Spleen (tissue), 11 donors: ENCODE data around the gene R3HCC1L. TPM values are rescaled to one million over a fixed set of nuclear protein-coding genes. Genes with fewer than 3 reads are reported as not detected.

ENCODE experiments used
- DNase-seq: peaks from one replicate; pipeline ENCODE4 v3.0.0-alpha.2; 2020
- H3K27ac ChIP-seq, 8 donors: fragments of 200-600 bp; sonication (generic) in 7 of 8; 1 replicate in 4 of 8; 2 replicates in 4 of 8; pipeline versions ENCODE4 v1.5.0 to v1.8.0; 2016 to 2021; ENCODE audit warnings: inconsistent platforms in 4 of 8, mild to moderate bottlenecking in 4 of 8, moderate library complexity in 1 of 8
- H3K27me3 ChIP-seq, 7 donors: fragments of 200-600 bp; sonication (generic) in 6 of 7; replicated peaks in 1 of 7; 1 replicate in 4 of 7; 2 replicates in 3 of 7; pipeline versions ENCODE4 v1.5.0 to v1.8.0; 2016 to 2021; ENCODE audit warnings: inconsistent platforms in 3 of 7, mild to moderate bottlenecking in 1 of 7
- H3K36me3 ChIP-seq, 6 donors: fragments of 200-600 bp; sonication (generic) in 5 of 6; 1 replicate in 4 of 6; 2 replicates in 2 of 6; pipeline versions ENCODE4 v1.5.0 to v1.8.0; 2016 to 2021; ENCODE audit warnings: inconsistent platforms in 2 of 6
- H3K4me1 ChIP-seq, 6 donors: fragments of 200-600 bp; sonication (generic) in 5 of 6; 1 replicate in 3 of 6; 2 replicates in 3 of 6; pipeline versions ENCODE4 v1.5.0 to v1.8.0; 2016 to 2021; ENCODE audit warnings: inconsistent platforms in 3 of 6
- H3K4me3 ChIP-seq, 8 donors: fragments of 200-600 bp; sonication (generic) in 7 of 8; 1 replicate in 4 of 8; 2 replicates in 4 of 8; pipeline versions ENCODE4 v1.5.0 to v1.8.0; 2016 to 2021; ENCODE audit warnings: inconsistent platforms in 4 of 8, mild to moderate bottlenecking in 4 of 8, moderate library complexity in 2 of 8
- H3K9me3 ChIP-seq, 8 donors: fragments of 200-600 bp; sonication (generic) in 7 of 8; 1 replicate in 4 of 8; 2 replicates in 4 of 8; pipeline versions ENCODE4 v1.5.0 to v1.8.0; 2016 to 2021; ENCODE audit warnings: inconsistent platforms in 4 of 8
- POLR2A ChIP-seq, 3 donors: fragments of 450-650 bp; IDR thresholded peaks; one replicate each; pipeline ENCODE4 v1.5.1; 2017; ENCODE audit warnings: antibody characterized with exemption in 3 of 3, mild to moderate bottlenecking in 1 of 3
- POLR2AphosphoS5 ChIP-seq, 3 donors: sonication (generic); formaldehyde crosslinking; IDR thresholded peaks; one replicate each; pipeline ENCODE4 v1.5.1; 2017; ENCODE audit warnings: antibody characterized with exemption in 3 of 3
- WGBS, 5 donors: extraction: QIAGEN DNeasy Blood & Tissue Kit in 3 of 5; methylation state at CpG; one replicate each; pipeline versions ENCODE4 v1.1.5 to v1.1.7; 2013 to 2018; 5-methylcytosine and 5-hydroxymethylcytosine counted together
- intact Hi-C: fragments of 100-400 bp; cut with DNase I; formaldehyde crosslinking; loops from one replicate; pipeline ENCODE4 v1.15.0; 2023; ENCODE audit warnings: low total_unique reads
- polyA plus RNA-seq, 3 donors: library from polyadenylated mRNA; stranded (reverse); fragments of 200-250 nt; gene quantifications; one replicate each; pipeline ENCODE4 v1.2.1, GENCODE V29; 2013
- total RNA-seq, 7 donors: library from RNA; depleted of rRNA in 3 of 7; stranded (reverse); fragments of >200 nt in 3 of 7; fragmentation: NEBNext Ultra II Directional in 4 of 7; extraction: Animal tissue kit (Norgen Biotek cat#: 25700) in 4 of 7; gene quantifications; one replicate each; pipeline versions ENCODE4 v1.1.0 to v1.2.1, GENCODE V29; 2016 to 2021
- TF ChIP-seq, protein P1 (sequence below), 11 experiments: fragments of 200-600 bp in 7 of 11; fragments of 450-650 bp in 4 of 11; sonication (generic) in 4 of 11; IDR thresholded peaks in 8 of 11; conservative IDR thresholded peaks in 3 of 11; 1 replicate in 7 of 11; 2 replicates in 4 of 11; pipeline versions ENCODE4 v1.4.0 to v1.8.0; 2016 to 2021; ENCODE audit warnings: antibody characterized with exemption in 11 of 11, inconsistent platforms in 4 of 11, mild to moderate bottlenecking in 1 of 11
- donor health status: healthy with polysubstance abuse.
- donor health status: DM: no; HTN: no; CAD: no; lungs with moderate emphysema.
- donor health status: DM: no; HTN: no; CAD: no.
- donor health status: Bipolar disorder and iron deficiency.
- donor health status: healthy.
- donor health status: DM: no; HTN: no; CAD: no.
- donor health status: DM: yes; HTN: yes; CAD: no.

The R3HCC1L gene
- total and polyA plus RNA-seq, 10 donors, result 9.0 to 21.2 (median 18.5) TPM

DNA sequence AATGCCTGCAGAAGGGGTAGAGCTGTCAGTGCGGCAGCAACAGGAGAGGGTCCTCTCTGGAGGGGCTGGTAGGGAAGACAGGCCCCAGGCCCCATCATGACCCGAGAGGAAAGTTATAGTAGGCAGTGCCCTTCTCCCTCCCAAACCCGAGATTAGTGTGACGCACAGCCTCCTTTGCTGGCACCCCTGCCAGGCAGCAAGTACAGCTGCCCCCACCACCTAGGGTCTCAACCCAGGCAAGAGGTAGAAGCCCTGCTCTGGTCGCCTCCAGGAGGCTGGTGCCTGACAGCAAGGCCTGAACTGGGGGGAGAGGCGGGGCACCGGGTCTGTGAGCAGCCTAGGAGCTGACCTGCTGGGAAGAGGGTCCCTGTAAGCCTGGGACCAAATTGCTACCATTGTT lies 118.0 kb downstream of the R3HCC1L start:
- no peak overlapping the region for H3K4me3 ChIP-seq
- DNase-seq, result no peak
- 94 to 98% (median 96%) methylated on average over 5 to 7 of the region's 7 CpGs for WGBS, 5 donors
- peaks cover 0 to 83% (median 25%) of the 10 kb centered on the region in 6 donors for H3K36me3 ChIP-seq
- peaks cover 0 to 4% (median 0%) of the 10 kb centered on the region in 6 donors for H3K4me1 ChIP-seq
- no peaks in the 10 kb centered on the region for H3K9me3 ChIP-seq
- H3K27ac ChIP-seq, result no peak overlapping the region
- H3K27me3 ChIP-seq, result no peaks in the 10 kb centered on the region
- intact Hi-C loops, result no loop called here
- TF ChIP-seq POLR2A (IDR thresholded peaks at IDR 0.05), result no peak
- TF ChIP-seq POLR2AphosphoS5 (IDR thresholded peaks at IDR 0.05), result peak; percentile 8 to 50 (median 9)
- TF ChIP-seq, protein P1, sequence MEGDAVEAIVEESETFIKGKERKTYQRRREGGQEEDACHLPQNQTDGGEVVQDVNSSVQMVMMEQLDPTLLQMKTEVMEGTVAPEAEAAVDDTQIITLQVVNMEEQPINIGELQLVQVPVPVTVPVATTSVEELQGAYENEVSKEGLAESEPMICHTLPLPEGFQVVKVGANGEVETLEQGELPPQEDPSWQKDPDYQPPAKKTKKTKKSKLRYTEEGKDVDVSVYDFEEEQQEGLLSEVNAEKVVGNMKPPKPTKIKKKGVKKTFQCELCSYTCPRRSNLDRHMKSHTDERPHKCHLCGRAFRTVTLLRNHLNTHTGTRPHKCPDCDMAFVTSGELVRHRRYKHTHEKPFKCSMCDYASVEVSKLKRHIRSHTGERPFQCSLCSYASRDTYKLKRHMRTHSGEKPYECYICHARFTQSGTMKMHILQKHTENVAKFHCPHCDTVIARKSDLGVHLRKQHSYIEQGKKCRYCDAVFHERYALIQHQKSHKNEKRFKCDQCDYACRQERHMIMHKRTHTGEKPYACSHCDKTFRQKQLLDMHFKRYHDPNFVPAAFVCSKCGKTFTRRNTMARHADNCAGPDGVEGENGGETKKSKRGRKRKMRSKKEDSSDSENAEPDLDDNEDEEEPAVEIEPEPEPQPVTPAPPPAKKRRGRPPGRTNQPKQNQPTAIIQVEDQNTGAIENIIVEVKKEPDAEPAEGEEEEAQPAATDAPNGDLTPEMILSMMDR (IDR thresholded peaks at IDR 0.05 in 8 of 11, conservative IDR thresholded peaks at IDR 0.05 in 3 of 11), result no peak

DNA sequence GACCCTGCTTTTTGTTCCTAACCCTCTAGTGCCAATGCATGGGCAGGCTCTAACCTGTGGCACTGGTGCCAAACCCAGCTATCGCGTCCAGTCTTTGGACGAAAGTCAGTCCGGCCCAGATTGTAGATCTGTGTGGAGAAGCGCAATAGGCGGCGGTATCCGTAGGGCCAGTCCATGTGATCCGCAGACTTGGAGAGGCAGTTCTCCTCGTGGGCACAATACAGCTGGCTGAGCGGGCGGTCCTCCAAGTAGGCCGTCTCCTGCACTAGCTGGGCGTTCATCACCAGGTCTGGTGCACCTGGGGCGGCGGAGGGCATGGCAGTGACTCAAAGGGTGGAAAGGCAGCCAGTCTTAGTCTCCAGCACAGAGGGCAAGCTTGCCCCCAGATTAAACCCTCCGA lies 119.0 kb downstream of the R3HCC1L start:
- peaks cover 0 to 4% (median 0%) of the 10 kb centered on the region in 6 donors for H3K4me1 ChIP-seq
- TF ChIP-seq, protein P1 (IDR thresholded peaks at IDR 0.05 in 8 of 11, conservative IDR thresholded peaks at IDR 0.05 in 3 of 11), result no peak
- peak in 2 of 3 donors; percentile 18 to 33 for TF ChIP-seq POLR2AphosphoS5 (IDR thresholded peaks at IDR 0.05)
- no peak for TF ChIP-seq POLR2A (IDR thresholded peaks at IDR 0.05)
- peaks cover 0 to 82% (median 16%) of the 10 kb centered on the region in 6 donors for H3K36me3 ChIP-seq
- WGBS, 5 donors, result 88 to 97% (median 95%) methylated on average over 12 to 17 of the region's 17 CpGs
- DNase-seq, result peak; percentile 68
- no peak overlapping the region for H3K4me3 ChIP-seq
- H3K27me3 ChIP-seq, result no peaks in the 10 kb centered on the region
- H3K9me3 ChIP-seq, result no peaks in the 10 kb centered on the region
- intact Hi-C loops, result no loop called here
- no peak overlapping the region for H3K27ac ChIP-seq

DNA sequence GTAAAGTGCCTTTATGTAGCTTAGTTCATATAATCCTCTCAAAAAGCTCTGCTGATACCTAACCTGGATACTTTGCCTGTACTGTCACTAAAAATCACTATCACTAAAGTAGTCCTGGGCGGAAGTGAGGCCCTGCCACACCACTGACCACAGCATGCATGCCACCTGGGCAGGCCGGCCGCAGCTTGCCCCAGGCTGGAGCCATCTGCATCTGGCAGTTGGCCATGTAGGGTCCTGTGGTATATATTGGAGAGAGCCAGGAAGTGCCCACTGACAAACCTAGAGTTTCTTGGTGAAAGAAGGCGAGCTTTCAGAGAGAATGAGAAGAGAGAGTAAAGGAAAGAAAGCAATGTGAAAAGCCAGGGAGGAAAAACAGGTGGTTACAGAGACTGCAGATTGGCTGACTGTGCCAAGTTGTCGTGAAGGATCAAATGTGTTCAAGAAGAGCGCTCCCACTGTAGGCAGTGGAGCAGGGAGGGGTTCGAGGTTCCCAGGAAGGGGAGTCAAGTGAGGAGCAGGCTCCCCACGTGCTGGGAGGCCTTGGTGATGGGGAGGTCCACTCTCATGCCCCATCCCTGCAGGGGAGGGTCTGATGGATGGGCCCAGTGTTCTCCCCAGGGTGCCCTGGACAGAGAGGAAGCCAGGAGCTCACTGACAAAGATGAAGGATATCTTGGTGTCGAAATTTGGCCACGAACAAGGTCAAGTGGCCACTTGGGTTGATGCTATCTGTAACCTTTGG lies 119.9 kb downstream of the R3HCC1L start:
- 67 to 82% (median 80%) methylated on average over 10 of the region's 10 CpGs for WGBS, 5 donors
- intact Hi-C loops, result no loop called here
- no peak overlapping the region for H3K27ac ChIP-seq
- H3K4me3 ChIP-seq, result no peak overlapping the region
- H3K9me3 ChIP-seq, result no peaks in the 10 kb centered on the region
- H3K36me3 ChIP-seq, result peaks cover 0 to 73% (median 11%) of the 10 kb centered on the region in 6 donors
- TF ChIP-seq POLR2AphosphoS5 (IDR thresholded peaks at IDR 0.05), result peak; percentile 25 to 39 (median 25)
- TF ChIP-seq POLR2A (IDR thresholded peaks at IDR 0.05), result no peak
- H3K27me3 ChIP-seq, result no peaks in the 10 kb centered on the region
- no peak for DNase-seq
- H3K4me1 ChIP-seq, result peaks cover 0 to 6% (median 0%) of the 10 kb centered on the region in 6 donors

DNA sequence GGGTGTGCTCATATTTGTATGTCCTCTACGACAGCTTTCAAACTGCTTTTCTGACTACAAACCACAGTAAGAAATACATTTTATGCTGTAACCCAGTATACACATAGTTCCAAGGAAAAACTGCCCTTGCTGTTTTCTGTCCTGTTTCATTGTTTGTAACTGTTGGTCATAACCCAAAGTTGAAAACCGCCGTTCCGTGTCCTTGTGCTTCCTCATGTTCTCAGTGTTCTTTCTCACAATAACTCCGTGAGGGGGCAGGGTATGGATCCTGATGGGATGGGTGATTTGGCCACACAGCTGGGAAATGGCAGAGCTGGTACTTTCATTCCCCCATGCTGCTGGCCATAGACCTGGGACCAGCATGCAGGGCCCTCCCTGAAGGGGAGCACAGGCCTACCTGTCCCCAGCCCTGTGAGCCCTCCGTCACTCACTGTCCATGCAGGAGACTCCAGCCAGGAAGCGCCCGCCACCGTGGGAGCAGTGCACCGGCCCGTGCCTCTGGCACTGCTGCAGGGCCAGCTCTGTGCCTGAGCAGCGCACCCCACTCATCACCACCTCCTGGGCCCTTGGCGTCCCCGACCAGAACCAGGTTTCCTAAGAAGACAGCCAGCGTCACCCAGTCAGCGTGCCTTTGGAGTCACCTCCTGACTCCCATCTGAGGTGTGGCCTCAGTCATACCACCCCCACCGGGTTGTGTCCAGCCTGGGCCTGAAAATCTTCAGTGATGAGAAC lies 120.9 kb downstream of the R3HCC1L start:
- Histone ChIP-seq H3K27me3 (no peaks in the 10 kb centered on the region), H3K27ac (no peak overlapping the region), H3K4me3 (no peak overlapping the region), H3K36me3 (peaks cover 0 to 64% (median 9%) of the 10 kb centered on the region in 6 donors), H3K9me3 (no peaks in the 10 kb centered on the region), H3K4me1 (peaks cover 0 to 15% (median 0%) of the 10 kb centered on the region in 6 donors)
- DNase-seq, result peak; percentile 72
- intact Hi-C loops, result no loop called here
- WGBS, 5 donors, result 85 to 97% (median 89%) methylated on average over 15 to 17 of the region's 17 CpGs
- TF ChIP-seq, protein P1 (IDR thresholded peaks at IDR 0.05 in 8 of 11, conservative IDR thresholded peaks at IDR 0.05 in 3 of 11), result no peak
- TF ChIP-seq POLR2A (IDR thresholded peaks at IDR 0.05), result no peak
- no peak for TF ChIP-seq POLR2AphosphoS5 (IDR thresholded peaks at IDR 0.05)
